GM19240 (cell line): Measurements from ENCODE around the gene ZNF658.
"Not testable (repeated sequence)": the region's sequence is repeated elsewhere in the genome, so short reads cannot be mapped to it uniquely, and the experiment has no call there.

Experiments used
- DNase-seq: peaks from one replicate; pipeline ENCODE4 v3.0.0; 2011; ENCODE audit warnings: low spot score; ENCODE audit not compliant: insufficient read length

The ZNF658 gene

DNA sequence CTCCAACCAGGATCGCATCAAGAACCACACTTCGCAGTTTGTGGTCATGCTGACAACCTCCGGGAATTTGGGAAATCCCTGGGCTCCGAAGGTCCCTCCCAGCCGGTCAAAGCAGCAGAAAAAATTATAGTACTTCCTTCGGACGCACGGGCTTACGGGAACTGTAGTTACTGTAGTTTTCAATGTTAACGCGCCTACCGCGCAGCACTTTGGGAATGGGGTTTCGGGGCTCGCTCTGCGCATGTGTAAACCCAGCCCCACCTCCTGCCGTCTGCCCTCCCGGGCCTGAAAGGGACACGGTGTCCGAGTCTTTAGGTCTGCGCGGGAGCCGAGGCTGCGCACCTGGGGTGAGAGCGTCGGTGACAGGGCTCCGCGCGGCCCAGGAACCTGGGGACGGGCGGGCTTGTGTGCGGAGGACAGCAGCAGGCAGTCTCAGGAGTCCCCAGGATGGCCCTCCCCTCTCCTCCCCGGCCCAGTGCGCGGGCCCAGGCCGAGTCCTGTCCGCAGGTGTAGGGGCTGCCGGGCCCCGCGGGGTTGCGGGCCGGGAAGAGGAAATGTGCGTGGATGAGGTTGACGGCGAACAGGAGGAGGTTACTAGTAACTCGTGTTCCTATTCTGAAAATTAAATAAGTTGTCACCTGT is at the start of gene ZNF658:
TSS of gene ZNF658 (plus strand) at position 236 of the 642 bp plus-strand sequence. CDS start 2,837 bp downstream, outside the sequence.
- DNase-seq, result not testable (repeated sequence)

DNA sequence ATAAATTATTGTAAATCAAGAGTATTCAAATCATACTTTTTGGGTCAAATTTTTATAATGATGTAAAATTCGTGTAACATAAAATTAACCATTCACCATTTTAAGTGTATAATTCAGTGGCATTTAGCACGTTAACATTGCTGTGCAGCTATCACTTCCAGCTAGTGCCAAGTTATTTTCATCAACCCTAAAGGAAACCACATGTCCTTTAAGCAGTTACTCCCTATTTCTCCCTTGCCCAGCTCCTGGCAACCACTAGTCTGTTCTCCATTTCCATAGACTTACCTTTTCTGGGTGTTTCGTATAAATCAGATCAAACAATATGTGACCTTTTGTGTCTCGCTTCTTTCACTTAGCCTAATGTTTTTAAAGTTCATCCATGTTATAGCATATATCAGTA is 38.8 kb upstream of the ZNF658 start:
- DNase-seq, result not testable (repeated sequence)

DNA sequence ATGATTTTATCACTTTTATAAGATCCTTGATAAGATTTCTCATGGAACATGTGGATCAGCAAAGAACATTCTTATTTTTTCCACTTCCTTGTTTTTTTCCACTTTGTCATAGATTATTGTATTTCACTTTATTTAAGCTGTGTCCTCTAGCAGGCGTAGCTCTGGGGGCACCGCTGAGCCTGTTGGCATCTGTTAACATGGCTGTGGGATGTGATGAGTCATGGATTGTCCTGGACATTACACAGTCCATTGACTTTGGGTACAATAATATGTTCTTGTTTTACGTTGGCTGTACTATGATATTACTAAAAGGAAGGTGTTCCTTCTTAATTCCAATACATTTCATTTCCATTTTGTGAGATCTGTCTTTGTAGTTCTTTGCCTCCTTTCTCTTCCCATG is 31.9 kb upstream of the ZNF658 start:
- not testable (repeated sequence) for DNase-seq

DNA sequence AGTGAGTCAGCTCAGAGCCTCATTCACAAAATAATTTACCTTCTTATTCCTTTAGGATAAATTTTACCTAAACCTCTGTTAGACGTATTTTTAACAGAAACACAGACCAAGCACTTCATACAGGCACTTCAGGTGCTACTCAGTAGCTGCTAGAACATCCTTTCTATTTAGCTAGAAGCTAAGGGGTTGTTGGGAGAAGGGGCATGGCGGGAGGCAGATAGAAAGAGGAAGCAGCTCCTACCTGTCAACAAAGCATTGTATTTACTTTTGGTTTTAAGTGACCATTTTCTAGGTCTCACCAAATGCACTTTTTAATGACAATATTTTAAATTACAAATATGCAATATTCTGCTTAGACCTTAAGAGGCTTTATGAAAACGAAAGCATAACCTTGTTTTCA is 19.9 kb upstream of the ZNF658 start:
- DNase-seq, result not testable (repeated sequence)

DNA sequence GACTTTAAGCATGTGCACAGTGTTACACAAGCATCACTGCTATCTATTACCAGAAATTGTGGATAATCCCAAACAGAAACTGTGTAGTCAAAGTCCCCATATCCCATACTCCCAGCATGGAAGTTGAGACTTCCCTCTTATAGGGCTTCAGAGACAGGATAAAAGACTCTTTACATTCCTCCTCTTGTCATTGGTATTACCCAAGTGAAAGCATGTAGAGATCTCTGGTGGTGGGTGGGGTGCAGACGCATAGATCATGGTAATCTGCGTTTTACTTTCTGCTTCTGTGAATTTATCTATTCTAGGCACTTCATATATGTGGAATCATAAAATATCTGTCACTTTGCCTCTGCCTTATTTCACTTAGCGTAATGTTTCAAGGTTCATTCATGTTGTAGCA is 18.7 kb upstream of the ZNF658 start:
- DNase-seq, result not testable (repeated sequence)

DNA sequence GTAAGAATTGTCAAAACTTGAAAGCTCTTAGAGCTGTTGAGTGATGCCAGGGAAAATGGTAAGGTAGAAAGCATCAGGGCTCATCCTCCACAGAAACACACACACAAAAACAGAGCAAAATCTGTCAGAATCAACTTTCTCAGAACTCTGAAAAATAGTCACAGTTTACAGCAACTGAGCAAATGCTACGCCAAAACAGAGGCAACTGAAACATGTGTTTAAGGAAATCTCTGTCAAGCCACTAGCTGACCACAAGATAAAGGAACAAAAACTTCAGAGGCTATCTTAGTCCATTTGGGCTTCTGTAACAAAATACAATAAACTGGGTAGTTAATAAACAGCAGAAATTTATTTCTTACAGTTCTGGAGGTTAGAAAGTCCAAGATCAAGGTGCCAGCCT is 10.2 kb upstream of the ZNF658 start:
- DNase-seq, result not testable (repeated sequence)

DNA sequence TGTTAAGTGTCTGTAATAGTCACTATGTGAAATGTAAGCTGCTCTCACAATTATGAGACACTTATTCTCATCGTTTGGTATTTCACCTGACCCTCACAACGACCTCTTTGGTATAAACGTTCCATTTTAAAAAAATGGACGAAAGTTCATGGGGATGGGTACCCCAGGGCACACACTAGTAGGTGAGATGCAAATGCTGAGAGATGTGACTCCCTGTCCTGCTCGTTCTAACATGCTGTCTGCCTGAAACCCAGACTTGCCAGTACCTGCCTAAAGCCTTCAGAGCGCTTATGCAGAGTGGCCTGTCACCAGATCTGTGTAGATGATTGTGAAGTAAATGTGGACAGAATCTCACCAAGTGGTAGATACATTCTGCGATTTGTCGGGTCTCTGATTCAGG is 616 bp downstream of the ZNF658 start:
- DNase-seq, result not testable (repeated sequence)

DNA sequence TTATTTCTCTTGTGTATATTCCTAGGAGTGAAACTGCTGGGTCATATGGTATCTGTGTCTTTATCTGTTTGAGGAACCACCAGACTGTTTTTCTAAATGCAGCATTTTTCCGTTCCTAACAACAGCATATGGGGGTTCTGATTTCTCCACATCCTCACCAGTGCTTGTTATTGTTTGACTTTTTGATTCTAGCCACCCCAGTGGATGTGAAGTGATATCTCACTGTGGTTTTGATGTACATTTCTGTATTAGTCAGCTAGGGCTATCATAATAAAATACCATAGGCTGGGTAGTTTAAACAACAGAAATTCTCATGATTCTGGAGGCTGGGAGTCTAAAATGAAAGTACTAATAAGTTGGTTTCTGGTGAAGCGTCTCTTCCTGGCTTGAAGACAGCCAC is 9.0 kb downstream of the ZNF658 start:
- not testable (repeated sequence) for DNase-seq

DNA sequence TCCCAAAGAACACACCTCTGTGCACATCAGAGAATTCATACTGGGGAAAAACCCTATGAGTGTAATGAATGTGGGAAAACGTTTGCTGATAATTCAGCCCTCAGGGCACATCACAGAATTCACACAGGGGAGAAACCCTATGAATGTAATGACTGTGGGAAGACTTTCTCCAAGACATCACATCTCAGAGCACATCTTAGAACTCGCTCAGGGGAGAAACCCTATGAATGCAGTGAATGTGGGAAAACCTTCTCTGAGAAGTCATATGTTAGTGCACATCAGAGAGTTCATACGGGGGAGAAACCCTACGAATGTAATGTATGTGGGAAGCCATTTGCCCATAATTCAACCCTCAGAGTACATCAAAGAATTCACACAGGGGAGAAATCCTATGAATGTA is 19.5 kb downstream of the ZNF658 start:
- DNase-seq, result not testable (repeated sequence)

DNA sequence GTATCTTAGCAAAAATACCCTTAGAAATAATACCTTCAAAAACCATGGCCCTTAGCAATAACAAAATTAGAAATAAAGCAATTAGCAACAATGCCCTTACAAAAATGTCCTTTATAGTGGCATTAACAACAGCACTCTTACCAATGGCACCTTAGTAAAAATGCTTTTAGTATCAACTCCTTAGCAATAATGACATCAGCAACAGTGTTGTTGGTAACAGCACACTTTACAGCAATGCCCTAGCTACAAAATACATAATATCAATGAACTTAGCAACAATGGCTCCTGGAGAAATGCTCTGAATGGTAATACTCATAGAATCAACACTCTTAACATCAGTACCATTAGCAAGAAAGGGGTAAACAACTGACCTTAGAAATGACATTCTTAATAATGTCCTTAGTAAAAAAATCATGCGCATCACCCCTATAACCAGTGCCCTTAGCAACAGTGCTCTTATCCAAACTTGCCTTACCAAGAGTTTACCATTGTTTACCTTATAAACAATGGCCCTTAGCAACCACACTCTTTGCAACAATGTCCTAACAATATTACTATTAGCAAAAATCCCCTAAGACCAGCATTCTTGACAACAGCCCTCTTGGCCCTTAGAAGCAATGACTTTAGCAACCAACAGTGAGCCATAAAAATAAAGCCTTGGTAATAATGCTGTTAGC is 35.8 kb downstream of the ZNF658 start:
- DNase-seq, result not testable (repeated sequence)

DNA sequence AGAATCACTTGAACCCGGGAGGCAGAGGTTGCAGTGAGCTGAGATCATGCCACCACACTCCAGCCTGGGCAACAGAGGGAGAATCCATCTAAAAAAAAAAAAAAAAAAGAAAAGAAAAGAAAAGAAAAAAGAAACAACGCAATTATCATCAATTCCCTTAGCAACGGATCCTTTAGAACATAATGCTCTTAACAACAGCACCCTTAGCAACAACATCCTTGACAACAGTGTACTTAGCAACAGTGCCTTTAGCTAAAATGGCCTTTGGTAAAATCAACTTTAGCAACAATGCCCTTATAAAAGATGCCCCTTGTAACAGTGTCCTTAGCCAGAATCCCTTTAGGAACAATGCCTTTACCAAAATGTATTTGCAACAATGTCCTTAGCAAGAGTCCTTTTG is 37.1 kb downstream of the ZNF658 start:
- DNase-seq, result not testable (repeated sequence)

DNA sequence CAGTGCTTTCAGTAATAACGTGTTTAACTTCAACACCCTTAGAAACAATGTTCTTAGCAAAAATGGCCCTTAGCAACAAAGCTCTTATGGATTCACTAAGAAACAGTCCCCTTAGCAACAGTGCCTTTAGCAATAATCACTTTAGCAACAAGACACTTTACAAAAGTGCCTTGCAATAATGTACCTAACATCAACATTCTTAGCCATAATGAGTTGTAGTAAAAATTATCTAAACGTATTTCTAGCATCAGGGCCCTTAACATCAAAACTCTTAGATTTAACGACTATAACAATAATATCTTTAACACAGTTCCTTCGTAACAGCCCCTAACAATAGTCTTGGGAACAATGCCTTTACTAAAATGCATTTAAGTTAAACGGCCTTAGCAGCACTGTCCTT is 37.8 kb downstream of the ZNF658 start:
- DNase-seq, result not testable (repeated sequence)

DNA sequence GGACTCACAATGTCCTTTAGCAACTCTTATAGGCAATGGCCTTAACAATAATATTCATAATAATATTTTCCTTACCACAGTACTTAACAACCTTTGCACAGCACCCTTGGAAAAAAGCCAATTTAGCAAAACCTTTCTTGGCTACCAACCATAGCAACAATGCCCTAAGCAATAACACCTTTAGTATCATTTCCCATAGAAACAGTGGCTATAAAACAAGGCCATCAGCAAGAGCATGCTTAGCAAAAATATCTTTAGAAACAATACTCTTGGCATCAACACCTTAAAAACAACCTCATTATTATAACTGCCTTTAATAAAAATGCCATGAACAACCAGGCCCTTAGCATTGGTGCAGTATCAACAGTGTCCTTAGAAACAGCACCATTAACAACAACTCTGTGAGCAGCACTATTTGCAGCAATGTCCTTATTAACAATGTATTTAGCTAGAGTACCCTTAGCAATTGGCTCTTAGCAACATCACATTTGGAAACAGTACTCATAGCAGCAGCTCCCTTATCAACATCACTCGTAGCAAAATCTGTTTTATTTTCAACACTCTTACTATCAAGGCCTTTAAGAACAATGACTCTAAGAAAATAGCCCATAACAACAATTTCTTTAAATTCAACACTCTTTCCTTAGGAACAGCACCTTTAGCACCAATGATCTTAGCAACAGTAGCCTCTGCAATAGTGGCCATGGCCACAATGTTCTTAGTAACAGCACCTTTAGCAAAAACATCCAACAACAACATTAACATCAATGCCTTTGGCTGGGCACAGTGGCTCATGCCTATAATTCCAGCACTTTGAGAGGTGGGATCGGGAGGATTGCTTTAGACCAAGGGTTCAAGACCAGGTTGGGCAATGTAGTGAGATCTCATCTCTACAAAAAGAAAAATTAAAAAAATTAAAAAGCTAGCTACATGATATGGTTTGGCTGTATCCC is 39.6 kb downstream of the ZNF658 start:
- not testable (repeated sequence) for DNase-seq

DNA sequence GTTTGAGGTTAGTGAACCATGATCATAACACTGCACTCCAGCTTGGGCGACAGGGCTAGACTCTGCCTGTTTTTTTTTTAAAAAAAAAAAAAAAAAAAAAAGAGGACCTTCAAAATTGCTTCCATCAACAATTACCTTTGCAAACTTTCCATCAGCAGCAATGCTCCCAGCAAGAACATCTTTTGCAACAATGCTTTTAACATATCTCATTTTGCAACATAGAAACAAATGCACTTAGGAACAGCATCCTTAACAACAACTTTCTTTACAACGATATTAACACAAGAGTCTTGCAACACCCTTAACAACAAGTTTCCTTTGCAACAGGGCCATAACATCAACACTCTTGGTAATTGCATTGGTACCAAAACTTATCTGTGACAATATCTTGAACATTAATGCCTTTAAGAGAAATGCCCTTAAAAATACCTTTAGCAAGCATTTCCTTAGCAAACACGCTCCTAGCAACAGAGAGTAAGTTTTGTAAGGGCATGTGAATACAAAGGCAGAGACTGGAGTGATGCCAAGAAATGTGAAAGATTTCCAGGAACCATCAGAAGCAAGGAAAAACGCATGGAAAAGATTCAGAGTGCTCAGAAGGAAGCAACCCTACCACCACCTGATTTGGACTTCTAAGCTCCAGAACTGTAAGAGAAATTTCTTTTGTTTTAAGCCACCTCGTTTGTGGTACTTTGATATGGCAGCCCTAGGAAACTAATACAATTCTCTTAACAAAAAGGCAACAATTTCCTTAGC is 42.1 kb downstream of the ZNF658 start:
- not testable (repeated sequence) for DNase-seq

DNA sequence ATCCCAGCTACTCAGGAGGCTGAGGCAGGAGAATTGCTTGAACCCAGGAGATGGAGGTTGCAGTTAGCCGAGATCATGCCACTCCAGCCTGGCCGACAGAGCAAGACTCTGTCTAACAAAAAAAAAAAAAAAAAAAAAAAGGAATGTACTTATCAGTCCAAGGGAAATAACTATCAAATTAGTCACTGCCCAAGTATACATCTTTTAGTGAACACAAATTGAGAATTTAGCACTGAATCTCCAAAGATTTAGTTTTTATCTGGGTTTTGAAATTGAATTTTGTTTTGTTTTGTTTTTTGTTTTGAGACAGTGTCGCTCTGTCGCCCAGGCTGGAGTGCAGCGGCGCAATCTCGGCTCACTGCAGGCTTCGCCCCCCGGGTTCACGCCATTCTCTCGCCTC is 52.1 kb downstream of the ZNF658 start:
- DNase-seq, result not testable (repeated sequence)
